GF-D8 (cell line): ENCODE measurements around the gene KRT3.
"Not testable (repeated sequence)": the region's sequence is repeated elsewhere in the genome, so short reads cannot be mapped to it uniquely, and the experiment has no call there.

ENCODE experiments used
- DNase-seq: peaks from one replicate; lab custom pipeline; 2025; lab: John Stamatoyannopoulos, UW

KRT3 gene

GRCh38 chr12:52760623-52761022 lies 35.3 kb downstream of the KRT3 start:
- DNase-seq, result no peak

GRCh38 chr12:52759695-52760094 lies 36.2 kb downstream of the KRT3 start:
- DNase-seq, result no peak

GRCh38 chr12:52759218-52759617 lies 36.7 kb downstream of the KRT3 start:
- no peak for DNase-seq

- DNase-seq, result no peak
Observed at GRCh38 chr12:52757449-52758176, 38.3 kb downstream of the KRT3 start.

GRCh38 chr12:52756281-52756960 lies 39.5 kb downstream of the KRT3 start:
- DNase-seq, result no peak

GRCh38 chr12:52755533-52755932 lies 40.4 kb downstream of the KRT3 start:
- no peak for DNase-seq

GRCh38 chr12:52754135-52754534 lies 41.8 kb downstream of the KRT3 start:
- no peak for DNase-seq

GRCh38 chr12:52753283-52753682 lies 42.6 kb downstream of the KRT3 start:
- DNase-seq, result no peak

GRCh38 chr12:52752516-52752915 lies 43.4 kb downstream of the KRT3 start:
- no peak for DNase-seq

- DNase-seq, result no peak
Observed at GRCh38 chr12:52751795-52752194, 44.1 kb downstream of the KRT3 start.

- DNase-seq, result not testable (repeated sequence)
Observed at GRCh38 chr12:52750532-52750931, 45.4 kb downstream of the KRT3 start.

GRCh38 chr12:52749827-52750226 lies 46.1 kb downstream of the KRT3 start:
- DNase-seq, result no peak

GRCh38 chr12:52748578-52748977 lies 47.3 kb downstream of the KRT3 start:
- no peak for DNase-seq

GRCh38 chr12:52745554-52745953 lies 50.4 kb downstream of the KRT3 start:
- DNase-seq, result no peak

- DNase-seq, result no peak
Observed at GRCh38 chr12:52744493-52745156, 51.3 kb downstream of the KRT3 start.

- DNase-seq, result no peak
Observed at GRCh38 chr12:52742822-52743457, 53.0 kb downstream of the KRT3 start.

- no peak for DNase-seq
Observed at GRCh38 chr12:52742196-52742580, 53.7 kb downstream of the KRT3 start.

GRCh38 chr12:52741375-52742195 lies 54.3 kb downstream of the KRT3 start:
- DNase-seq, result no peak

GRCh38 chr12:52740584-52740983 lies 55.3 kb downstream of the KRT3 start:
- DNase-seq, result no peak

- no peak for DNase-seq
Observed at GRCh38 chr12:52739963-52740362, 56.0 kb downstream of the KRT3 start.
